ENCODE data around the gene MAT1A.
"Not testable (repeated sequence)": the region's sequence is repeated elsewhere in the genome, so short reads cannot be mapped to it uniquely, and the experiment has no call there.

The MAT1A gene

GRCh38 chr10:80223031-80223419 lies 66.4 kb downstream of the MAT1A start:
- DNase-seq (ENCODE audit: low read depth); H3K4me3 ChIP-seq (ENCODE audit: low read depth, low read length): not testable (repeated sequence)

Data from GM12864 (cell line).